Spinal cord (tissue), 10 donors: ENCODE data around the gene LIPG. TPM values are rescaled to one million over a fixed set of nuclear protein-coding genes. Genes with fewer than 3 reads are reported as not detected.
A peak's percentile ranks its signal among the peaks of the same experiment; 100 is the strongest.
"Not testable (repeated sequence)": the region's sequence is repeated elsewhere in the genome, so short reads cannot be mapped to it uniquely, and the experiment has no call there.

Experiments
- DNase-seq, 6 donors: peaks; one replicate each; pipeline versions ENCODE4 v3.0.0 to v3.0.0-alpha.2; 2013 to 2015; ENCODE audit warnings: low spot score in 6 of 6, low read depth in 4 of 6
- H3K27ac ChIP-seq: one replicate; pipeline ENCODE4 v1.5.1; 2013; ENCODE audit warnings: low read depth, low read length, control low read depth
- H3K27me3 ChIP-seq: one replicate; pipeline ENCODE4 v1.6.1; 2013; ENCODE audit warnings: low read length; ENCODE audit not compliant: control insufficient read depth, insufficient read depth
- H3K36me3 ChIP-seq: one replicate; pipeline ENCODE4 v1.6.1; 2013; ENCODE audit warnings: low read length; ENCODE audit not compliant: control insufficient read depth, insufficient read depth
- H3K4me1 ChIP-seq: one replicate; pipeline ENCODE4 v1.6.1; 2013; ENCODE audit warnings: low read length; ENCODE audit not compliant: control insufficient read depth, insufficient read depth
- H3K4me3 ChIP-seq: one replicate; pipeline ENCODE4 v1.5.1; 2013; ENCODE audit warnings: low read depth, low read length, control low read depth
- H3K9me3 ChIP-seq: one replicate; pipeline ENCODE4 v1.6.1; 2013; ENCODE audit warnings: low read length; ENCODE audit not compliant: control insufficient read depth, insufficient read depth
- WGBS: methylation state at CpG from one replicate; pipeline ENCODE4 v1.1.5; 2013; ENCODE audit warnings: missing lambda C conversion rate; ENCODE audit not compliant: insufficient coverage; 5-methylcytosine and 5-hydroxymethylcytosine counted together
- polyA plus RNA-seq, 2 donors: library from polyadenylated mRNA; unstranded; fragments of 120-200 nt; gene quantifications; one replicate each; pipeline ENCODE4 v1.2.1, GENCODE V29; 2013; ENCODE audit not compliant: insufficient read length in 2 of 2
- total RNA-seq, 2 donors: library from RNA; depleted of rRNA in 1 of 2; stranded (reverse); fragments of 120-200 nt in 1 of 2; fragments of >200 nt in 1 of 2; gene quantifications; one replicate each; pipeline versions ENCODE4 v1.2.3 to v1.2.4, GENCODE V29; 2013 to 2014
- donor health status: healthy.

The LIPG gene
- total and polyA plus RNA-seq, 4 donors = 3.6 to 11.4 (median 5.9) TPM

GRCh38 chr18:49559326-49559931, 2.4 kb upstream of the LIPG start:
- not testable (repeated sequence) for H3K27ac ChIP-seq
- peak in 2 of 6 donors; percentile 69 to 81 for DNase-seq

GRCh38 chr18:49560277-49560623, 1.6 kb upstream of the LIPG start:
- Histone ChIP-seq H3K27ac (no peak overlapping the region), H3K36me3 (no peaks in the 10 kb centered on the region), H3K4me1 (peaks cover 34% of the 10 kb centered on the region), H3K27me3 (peaks cover 46% of the 10 kb centered on the region), H3K4me3 (peak overlapping the region; percentile 39), H3K9me3 (no peaks in the 10 kb centered on the region)
- DNase-seq = no peak
- WGBS = 11% methylated on average over 1 of the region's 3 CpGs

More at GRCh38 chr18:49559326-49559931, 2.4 kb upstream of the LIPG start:
- not testable (repeated sequence) for H3K36me3 ChIP-seq, H3K4me3 ChIP-seq, H3K9me3 ChIP-seq
- H3K27me3 ChIP-seq = peaks cover 44% of the 10 kb centered on the region
- 98% methylated on average over 8 of the region's 16 CpGs for WGBS
- peaks cover 31% of the 10 kb centered on the region for H3K4me1 ChIP-seq

- Histone ChIP-seq H3K27ac (no peak overlapping the region), H3K9me3 (no peaks in the 10 kb centered on the region), H3K27me3 (peaks cover 46% of the 10 kb centered on the region), H3K36me3 (no peaks in the 10 kb centered on the region), H3K4me3 (peak overlapping the region; percentile 39), H3K4me1 (peaks cover 39% of the 10 kb centered on the region)
- WGBS = 1% methylated on average over 46 of the region's 46 CpGs
- DNase-seq = peak in 2 of 6 donors; percentile 73
Measured at GRCh38 chr18:49560624-49561288, 1.1 kb upstream of the LIPG start.

- Histone ChIP-seq H3K4me1 (peaks cover 52% of the 10 kb centered on the region), H3K9me3 (no peaks in the 10 kb centered on the region), H3K27ac (no peak overlapping the region), H3K27me3 (peaks cover 46% of the 10 kb centered on the region), H3K4me3 (peak overlapping the region; percentile 39), H3K36me3 (no peaks in the 10 kb centered on the region)
- 42% methylated on average over 8 of the region's 11 CpGs for WGBS
- peak in 1 of 6 donors; percentile 38 for DNase-seq
Measured at GRCh38 chr18:49562481-49563129, 748 bp downstream of the LIPG start.

GRCh38 chr18:49563130-49563540, 1.3 kb downstream of the LIPG start:
- H3K36me3 ChIP-seq = peaks cover under 1% of the 10 kb centered on the region
- H3K9me3 ChIP-seq = no peaks in the 10 kb centered on the region
- H3K4me1 ChIP-seq = peaks cover 52% of the 10 kb centered on the region
- peak overlapping the region; percentile 3 for H3K4me3 ChIP-seq
- peaks cover 46% of the 10 kb centered on the region for H3K27me3 ChIP-seq
- H3K27ac ChIP-seq = no peak overlapping the region
- no peak for DNase-seq

- DNase-seq = peak in 1 of 6 donors; percentile 22
- no peaks in the 10 kb centered on the region for H3K9me3 ChIP-seq
- H3K4me1 ChIP-seq = peaks cover 52% of the 10 kb centered on the region
- H3K27me3 ChIP-seq = peaks cover 46% of the 10 kb centered on the region
- H3K27ac ChIP-seq = no peak overlapping the region
- H3K4me3 ChIP-seq = no peak overlapping the region
- 70% methylated on average over 5 of the region's 8 CpGs for WGBS
- H3K36me3 ChIP-seq = peaks cover 5% of the 10 kb centered on the region
Measured at GRCh38 chr18:49563701-49564517, 2.1 kb downstream of the LIPG start.

- H3K27me3 ChIP-seq = peaks cover 46% of the 10 kb centered on the region
- no peak overlapping the region for H3K4me3 ChIP-seq
- peaks cover 52% of the 10 kb centered on the region for H3K4me1 ChIP-seq
Measured at GRCh38 chr18:49564518-49564834, 2.6 kb downstream of the LIPG start.

GRCh38 chr18:49565101-49565500, 3.2 kb downstream of the LIPG start:
- 36% methylated on average over 4 of the region's 9 CpGs for WGBS
- Histone ChIP-seq H3K27ac (no peak overlapping the region), H3K9me3 (no peaks in the 10 kb centered on the region), H3K36me3 (peaks cover 10% of the 10 kb centered on the region), H3K27me3 (peaks cover 43% of the 10 kb centered on the region), H3K4me1 (peaks cover 52% of the 10 kb centered on the region), H3K4me3 (no peak overlapping the region)
- DNase-seq = no peak

More at GRCh38 chr18:49564518-49564834, 2.6 kb downstream of the LIPG start:
- Histone ChIP-seq H3K9me3 (no peaks in the 10 kb centered on the region), H3K36me3 (peaks cover 10% of the 10 kb centered on the region), H3K27ac (no peak overlapping the region)
- no peak for DNase-seq

- peaks cover 38% of the 10 kb centered on the region for H3K27me3 ChIP-seq
- peak overlapping the region; percentile 76 for H3K27ac ChIP-seq
- WGBS = 26% methylated on average over 3 of the region's 5 CpGs
- peak; percentile 70 to 97 (median 87) for DNase-seq
- H3K4me1 ChIP-seq = peaks cover 49% of the 10 kb centered on the region
- peaks cover 10% of the 10 kb centered on the region for H3K36me3 ChIP-seq
- no peak overlapping the region for H3K4me3 ChIP-seq
- H3K9me3 ChIP-seq = no peaks in the 10 kb centered on the region
Measured at GRCh38 chr18:49565612-49566011, 3.8 kb downstream of the LIPG start.
